Tibial nerve (tissue), 4 donors: ENCODE measurements around the gene CAMKMT. TPM values are rescaled to one million over a fixed set of nuclear protein-coding genes. Genes with fewer than 3 reads are reported as not detected.

Experiments
- DNase-seq, 2 donors: peaks; one replicate each; pipeline ENCODE4 v3.0.0-alpha.2; 2019; ENCODE audit warnings: low spot score in 2 of 2
- H3K27ac ChIP-seq, 4 donors: fragments of 200-600 bp; sonication (generic) in 3 of 4; one replicate each; pipeline ENCODE4 v1.5.1; 2017 to 2019; ENCODE audit warnings: mild to moderate bottlenecking in 1 of 4
- H3K27me3 ChIP-seq, 2 donors: fragments of 200-600 bp; sonication (generic) in 1 of 2; one replicate each; pipeline versions ENCODE4 v1.5.1 to v1.6.0; 2017 to 2019
- H3K36me3 ChIP-seq, 3 donors: fragments of 200-600 bp; sonication (generic); one replicate each; pipeline ENCODE4 v1.5.1; 2018 to 2019
- H3K4me1 ChIP-seq, 4 donors: fragments of 200-600 bp; sonication (generic) in 3 of 4; one replicate each; pipeline ENCODE4 v1.5.1; 2017 to 2019
- H3K4me3 ChIP-seq, 4 donors: fragments of 200-600 bp; sonication (generic) in 3 of 4; one replicate each; pipeline ENCODE4 v1.5.1; 2017 to 2019; ENCODE audit warnings: mild to moderate bottlenecking in 1 of 4, moderate library complexity in 1 of 4
- H3K9me3 ChIP-seq, 4 donors: fragments of 200-600 bp; sonication (generic) in 3 of 4; one replicate each; pipeline ENCODE4 v1.5.1; 2017 to 2019
- CTCF ChIP-seq, 5 experiments: fragments of 200-600 bp in 3 of 5; fragments of 450-650 bp in 2 of 5; sonication (generic) in 3 of 5; IDR thresholded peaks; one replicate each; pipeline ENCODE4 v1.5.1; 2016 to 2019; ENCODE audit warnings: antibody characterized with exemption in 5 of 5, mild to moderate bottlenecking in 3 of 5, moderate library complexity in 2 of 5
- EP300 ChIP-seq, 2 donors: sonication (generic); formaldehyde crosslinking; IDR thresholded peaks; one replicate each; pipeline ENCODE4 v1.6.1; 2017; ENCODE audit warnings: antibody characterized with exemption in 2 of 2, mild to moderate bottlenecking in 1 of 2
- POLR2A ChIP-seq, 2 donors: fragments of 450-650 bp; IDR thresholded peaks; one replicate each; pipeline ENCODE4 v1.6.1; 2017; ENCODE audit warnings: antibody characterized with exemption in 2 of 2, mild to moderate bottlenecking in 2 of 2, moderate library complexity in 2 of 2
- WGBS, 2 donors: methylation state at CpG; one replicate each; pipeline ENCODE4 v1.1.5; 2018; 5-methylcytosine and 5-hydroxymethylcytosine counted together
- total RNA-seq, 4 donors: library from RNA; depleted of rRNA; stranded (reverse); fragments of >200 nt; gene quantifications; one replicate each; pipeline ENCODE4 v1.1.0, GENCODE V29; 2016

Gene CAMKMT
- total RNA-seq, 4 donors from 2014 or later = 8.4 to 14.1 (median 9.7) TPM

GRCh38 chr2:44663471-44664073 lies 301.8 kb downstream of the CAMKMT start:
- H3K27me3 ChIP-seq = no peaks in the 10 kb centered on the region
- H3K27ac ChIP-seq = no peak overlapping the region
- H3K4me3 ChIP-seq = no peak overlapping the region
- TF ChIP-seq POLR2A (IDR thresholded peaks at IDR 0.05) = no peak
- TF ChIP-seq CTCF (IDR thresholded peaks at IDR 0.05) = no peak
- TF ChIP-seq EP300 (IDR thresholded peaks at IDR 0.05) = no peak
- H3K9me3 ChIP-seq = no peaks in the 10 kb centered on the region
- DNase-seq = no peak
- H3K36me3 ChIP-seq = no peaks in the 10 kb centered on the region
- 60 to 68% methylated on average over 1 of the region's 1 CpG for WGBS, 2 donors
- no peaks in the 10 kb centered on the region for H3K4me1 ChIP-seq

DNA sequence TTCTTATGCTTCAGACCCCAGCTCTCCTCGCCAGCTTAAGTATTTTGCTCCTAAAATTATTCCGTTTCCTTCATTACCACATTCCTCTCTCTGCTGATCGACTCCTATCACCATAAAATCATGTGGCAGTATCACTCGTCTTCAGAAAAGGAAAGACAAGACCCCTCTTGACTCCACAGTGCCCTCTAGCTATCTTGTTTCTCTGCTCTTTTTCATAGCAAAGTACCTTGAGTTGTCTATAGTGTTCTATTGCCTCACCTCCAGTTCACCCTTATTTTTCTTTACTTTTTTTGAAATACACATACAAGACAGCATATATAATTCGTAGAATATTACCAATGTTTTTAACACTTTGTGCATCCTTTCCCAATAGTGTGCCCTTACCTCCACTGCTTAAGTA lies 306.6 kb downstream of the CAMKMT start:
- WGBS, 2 donors = 59 to 72% methylated on average over 5 of the region's 5 CpGs
- Histone ChIP-seq H3K9me3 (no peaks in the 10 kb centered on the region), H3K4me3 (no peak overlapping the region), H3K27ac (no peak overlapping the region), H3K4me1 (no peaks in the 10 kb centered on the region), H3K36me3 (no peaks in the 10 kb centered on the region), H3K27me3 (no peaks in the 10 kb centered on the region)
- TF ChIP-seq CTCF (IDR thresholded peaks at IDR 0.05) = no peak
- no peak for TF ChIP-seq POLR2A (IDR thresholded peaks at IDR 0.05)
- TF ChIP-seq EP300 (IDR thresholded peaks at IDR 0.05) = no peak
- no peak for DNase-seq

- Histone ChIP-seq H3K4me3 (no peak overlapping the region), H3K9me3 (no peaks in the 10 kb centered on the region), H3K27me3 (no peaks in the 10 kb centered on the region), H3K36me3 (no peaks in the 10 kb centered on the region), H3K4me1 (no peaks in the 10 kb centered on the region), H3K27ac (no peak overlapping the region)
- TF ChIP-seq EP300 (IDR thresholded peaks at IDR 0.05) (no peak), CTCF (IDR thresholded peaks at IDR 0.05) (no peak), POLR2A (IDR thresholded peaks at IDR 0.05) (no peak)
- DNase-seq = no peak
- WGBS, 2 donors = 79 to 85% methylated on average over 2 of the region's 2 CpGs
These were observed 309.5 kb downstream of the CAMKMT start for GRCh38 chr2:44671276-44671675.

- Histone ChIP-seq H3K27me3 (no peaks in the 10 kb centered on the region), H3K4me1 (no peaks in the 10 kb centered on the region), H3K27ac (no peak overlapping the region), H3K36me3 (no peaks in the 10 kb centered on the region), H3K9me3 (no peaks in the 10 kb centered on the region), H3K4me3 (no peak overlapping the region)
- 83 to 87% methylated on average over 5 of the region's 5 CpGs for WGBS, 2 donors
- DNase-seq = no peak
- TF ChIP-seq CTCF (IDR thresholded peaks at IDR 0.05) (no peak), POLR2A (IDR thresholded peaks at IDR 0.05) (no peak), EP300 (IDR thresholded peaks at IDR 0.05) (no peak)
These were observed 310.2 kb downstream of the CAMKMT start for GRCh38 chr2:44671916-44672315.

DNA sequence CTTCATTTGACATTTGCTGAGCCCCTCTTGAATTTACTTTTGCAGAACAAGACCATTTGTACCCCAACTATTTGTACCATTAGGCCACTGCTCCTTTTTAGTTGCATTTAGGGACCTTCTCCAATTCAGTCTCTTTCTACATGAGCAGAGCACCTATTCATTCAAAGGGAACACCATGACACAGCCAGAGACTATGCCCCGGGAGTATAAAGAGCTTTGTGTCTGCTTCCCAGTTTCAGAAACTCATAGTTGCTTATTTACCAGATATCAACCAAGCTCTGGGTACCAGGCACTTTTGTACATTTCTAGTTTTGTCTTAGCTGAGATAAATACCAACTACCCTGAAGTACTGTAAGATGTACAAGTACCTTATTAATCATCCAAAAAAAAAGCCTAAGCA lies 310.7 kb downstream of the CAMKMT start:
- no peaks in the 10 kb centered on the region for H3K9me3 ChIP-seq
- no peak overlapping the region for H3K4me3 ChIP-seq
- 53 to 56% methylated on average over 1 of the region's 1 CpG for WGBS, 2 donors
- H3K27ac ChIP-seq = no peak overlapping the region
- H3K27me3 ChIP-seq = no peaks in the 10 kb centered on the region
- no peaks in the 10 kb centered on the region for H3K36me3 ChIP-seq
- TF ChIP-seq POLR2A (IDR thresholded peaks at IDR 0.05) (no peak), CTCF (IDR thresholded peaks at IDR 0.05) (no peak), EP300 (IDR thresholded peaks at IDR 0.05) (no peak)
- DNase-seq = no peak
- no peaks in the 10 kb centered on the region for H3K4me1 ChIP-seq
